Suppressor macrophage treated with lipopolysaccharide for 4 hours (primary cell): ENCODE measurements around the gene NELFE.
A peak's percentile ranks its signal among the peaks of the same experiment; 100 is the strongest.

ENCODE experiments used
- DNase-seq: peaks from one replicate; pipeline ENCODE4 v3.0.0-alpha.2; 2020

The NELFE gene

GRCh38 chr6:31971993-31972708 lies 13.4 kb upstream of the NELFE start, which contains the start of gene DXO:
Gene DXO, minus strand, starts transcription at chr6:31972138. Its CDS starts 463 bp downstream, at chr6:31971675.
- DNase-seq = peak; percentile 98

GRCh38 chr6:31971279-31971992 lies 12.7 kb upstream of the NELFE start:
- no peak for DNase-seq

GRCh38 chr6:31970604-31971271 lies 12.0 kb upstream of the NELFE start:
- DNase-seq = no peak

- no peak for DNase-seq
These were observed 11.2 kb upstream of the NELFE start for GRCh38 chr6:31969712-31970603.

GRCh38 chr6:31968791-31969711 lies 10.3 kb upstream of the NELFE start:
- no peak for DNase-seq

GRCh38 chr6:31968326-31968725 lies 9.6 kb upstream of the NELFE start:
- no peak for DNase-seq

GRCh38 chr6:31967926-31968320 lies 9.2 kb upstream of the NELFE start:
- DNase-seq = no peak

- no peak for DNase-seq
These were observed 8.5 kb upstream of the NELFE start for GRCh38 chr6:31966997-31967925.

- no peak for DNase-seq
These were observed 7.7 kb upstream of the NELFE start for GRCh38 chr6:31966506-31966905.

GRCh38 chr6:31965700-31966099 lies 6.9 kb upstream of the NELFE start:
- no peak for DNase-seq

- DNase-seq = no peak
These were observed 5.2 kb upstream of the NELFE start for GRCh38 chr6:31963921-31964320.

- no peak for DNase-seq
These were observed 2.8 kb upstream of the NELFE start for GRCh38 chr6:31961616-31962015.

- no peak for DNase-seq
These were observed 395 bp downstream of the NELFE start for GRCh38 chr6:31958412-31958740.

GRCh38 chr6:31956796-31957195 lies 2.0 kb downstream of the NELFE start:
- DNase-seq = no peak

- DNase-seq = no peak
These were observed 4.3 kb downstream of the NELFE start for GRCh38 chr6:31954511-31954910.

- no peak for DNase-seq
These were observed 5.9 kb downstream of the NELFE start for GRCh38 chr6:31952890-31953289.

GRCh38 chr6:31952140-31952805 lies 6.5 kb downstream of the NELFE start:
- DNase-seq = peak; percentile 79

- no peak for DNase-seq
These were observed 8.7 kb downstream of the NELFE start for GRCh38 chr6:31949926-31950548.

GRCh38 chr6:31948753-31949413 lies 9.9 kb downstream of the NELFE start:
- DNase-seq = peak; percentile 67
